ENCODE measurements around the gene VPS39.

GRCh38 chr15:42143866-42144625, 64.1 kb downstream of the VPS39 start:
- TF ChIP-seq CTCF (conservative IDR thresholded peaks at IDR 0.05 in 1 of 2, IDR thresholded peaks at IDR 0.05 in 1 of 2; ENCODE audit: extremely low read depth in 1 of 2, insufficient read depth in 1 of 2, low read depth in 1 of 2, low read length in 2 of 2) (no peak), EZH2 (IDR thresholded peaks at IDR 0.05; ENCODE audit: borderline replicate concordance, low read length) (no peak)
